ENCODE measurements around the gene BPGM. TPM values are rescaled to one million over a fixed set of nuclear protein-coding genes. Genes with fewer than 3 reads are reported as not detected.
"Not testable (repeated sequence)": the region's sequence is repeated elsewhere in the genome, so short reads cannot be mapped to it uniquely, and the experiment has no call there.

Gene BPGM
- total RNA-seq, 4 donors from 2014 or later: 8.8 to 24.9 (median 24.0) TPM

DNA sequence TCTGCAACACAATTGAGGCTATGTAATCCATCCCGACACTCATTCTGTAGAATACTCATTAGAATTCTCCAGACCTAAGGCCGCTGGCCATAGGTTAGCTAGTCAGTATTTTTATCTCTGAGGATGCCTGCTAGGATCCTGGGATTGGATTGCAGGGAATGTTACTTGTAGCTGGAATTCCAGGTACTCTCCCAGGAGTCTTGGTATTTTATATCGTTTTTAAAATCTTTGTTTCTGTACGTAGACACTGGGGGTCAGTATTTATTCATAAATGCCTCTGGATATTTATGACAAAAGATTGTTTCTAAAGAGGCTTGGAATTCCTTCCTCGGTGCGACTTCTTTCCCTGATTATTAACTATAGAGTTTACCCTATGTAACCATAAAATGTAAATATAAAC, 40.1 kb downstream of the BPGM start:
- no peak overlapping the region for H3K4me3 ChIP-seq
- no peak for DNase-seq (ENCODE audit: low spot score in 2 of 2)
- TF ChIP-seq EP300 (IDR thresholded peaks at IDR 0.05): no peak
- TF ChIP-seq CTCF (IDR thresholded peaks at IDR 0.05): peak; percentile 16 to 72 (median 41)
- no peaks in the 10 kb centered on the region for H3K27me3 ChIP-seq
- H3K27ac ChIP-seq: no peak overlapping the region
- WGBS, 2 donors: 13 to 16% methylated on average over 6 of the region's 6 CpGs
- no peaks in the 10 kb centered on the region for H3K36me3 ChIP-seq
- peaks cover 0 to 38% (median 16%) of the 10 kb centered on the region in 4 donors for H3K4me1 ChIP-seq
- H3K9me3 ChIP-seq: no peaks in the 10 kb centered on the region

- 35 to 48% methylated on average over 5 of the region's 5 CpGs for WGBS, 2 donors
- H3K4me1 ChIP-seq: peaks cover 0 to 65% (median 27%) of the 10 kb centered on the region in 4 donors
- peak overlapping the region in 2 of 4 donors; percentile 14 to 37 for H3K4me3 ChIP-seq
Observed at GRCh38 chr7:134689550-134689949, 42.9 kb downstream of the BPGM start.

DNA sequence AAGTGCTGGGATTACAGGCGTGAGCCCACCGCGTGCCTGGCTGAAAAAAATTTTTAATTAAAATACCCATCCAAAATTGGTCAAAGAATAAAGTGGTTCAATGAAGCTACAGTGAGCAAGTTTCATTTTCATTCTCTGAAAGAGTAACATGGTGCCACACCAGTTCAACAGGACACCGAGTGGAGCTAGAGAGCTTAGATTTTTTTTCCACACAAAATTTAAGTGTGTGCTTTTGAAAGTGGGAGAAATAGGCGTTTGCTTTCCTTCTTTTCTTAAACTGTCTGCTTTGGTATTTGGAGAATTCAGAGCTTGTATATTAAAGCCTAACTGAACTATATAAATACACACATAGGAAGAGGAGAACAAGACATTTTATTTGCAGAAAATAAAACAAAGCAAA, 43.4 kb downstream of the BPGM start:
- Histone ChIP-seq H3K4me3 (peak overlapping the region in 2 of 4 donors; percentile 14 to 37), H3K36me3 (no peaks in the 10 kb centered on the region), H3K27ac (peak overlapping the region; percentile 64 to 92 (median 78)), H3K4me1 (peaks cover 0 to 70% (median 27%) of the 10 kb centered on the region in 4 donors), H3K9me3 (no peaks in the 10 kb centered on the region), H3K27me3 (no peaks in the 10 kb centered on the region)
- 23 to 24% methylated on average over 5 of the region's 5 CpGs for WGBS, 2 donors
- TF ChIP-seq CTCF (IDR thresholded peaks at IDR 0.05): peak; percentile 33 to 82 (median 66)
- no peak for TF ChIP-seq POLR2A (IDR thresholded peaks at IDR 0.05)
- DNase-seq (ENCODE audit: low spot score in 2 of 2): no peak

More at GRCh38 chr7:134689550-134689949, 42.9 kb downstream of the BPGM start:
- H3K27ac ChIP-seq: peak overlapping the region; percentile 46 to 92 (median 78)
- H3K36me3 ChIP-seq; DNase-seq (ENCODE audit: low spot score in 2 of 2); H3K27me3 ChIP-seq; H3K9me3 ChIP-seq: not testable (repeated sequence)

DNA sequence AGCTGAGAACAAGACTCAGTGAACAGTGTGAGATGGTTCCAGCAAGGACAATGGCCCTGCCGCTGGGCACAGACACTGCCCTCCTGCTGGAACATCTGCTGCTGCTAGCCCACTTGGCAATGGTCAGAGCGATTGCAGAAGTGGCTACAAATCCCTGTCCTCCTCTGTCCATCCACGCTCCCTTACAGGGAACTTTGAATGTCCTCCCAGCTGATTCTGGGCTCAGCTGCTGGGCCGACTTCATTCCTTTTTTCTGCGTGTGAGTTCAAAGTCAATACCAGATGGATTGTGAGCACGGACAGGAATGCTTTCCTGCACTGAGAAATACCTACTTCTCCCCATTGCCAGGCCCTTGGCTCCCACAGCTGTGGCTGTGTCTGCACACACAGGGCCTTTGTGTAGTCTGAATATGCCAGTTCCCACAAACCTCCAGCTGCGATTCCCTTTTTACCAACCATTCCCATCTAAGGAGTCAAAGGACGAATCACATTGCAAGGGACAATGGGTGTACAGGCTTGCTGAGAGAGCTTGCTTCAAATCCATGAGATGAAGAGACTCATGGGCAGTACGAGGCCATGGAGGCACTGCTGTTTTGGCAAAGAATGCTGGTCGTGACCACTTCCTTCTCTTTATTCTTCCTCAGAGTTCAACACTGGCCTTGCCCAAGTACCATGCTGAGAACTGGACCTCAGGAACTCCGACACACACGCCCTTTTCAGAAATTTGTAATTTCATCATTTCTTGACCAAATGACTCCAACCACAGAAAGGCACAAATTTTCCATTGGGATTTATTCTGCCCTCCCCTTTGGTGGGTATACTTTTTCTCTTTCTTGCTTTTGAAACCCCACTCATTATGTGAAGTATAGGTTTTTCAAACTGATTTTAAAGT, 44.2 kb downstream of the BPGM start:
- no peaks in the 10 kb centered on the region for H3K9me3 ChIP-seq
- no peak overlapping the region for H3K4me3 ChIP-seq
- 46 to 48% methylated on average over 12 of the region's 12 CpGs for WGBS, 2 donors
- H3K27me3 ChIP-seq: no peaks in the 10 kb centered on the region
- no peak for TF ChIP-seq CTCF (IDR thresholded peaks at IDR 0.05)
- no peak for TF ChIP-seq POLR2A (IDR thresholded peaks at IDR 0.05)
- TF ChIP-seq EP300 (IDR thresholded peaks at IDR 0.05): peak in 1 of 2 donors; percentile 52
- peaks cover 0 to 78% (median 29%) of the 10 kb centered on the region in 4 donors for H3K4me1 ChIP-seq
- no peak for DNase-seq (ENCODE audit: low spot score in 2 of 2)
- H3K27ac ChIP-seq: peak overlapping the region; percentile 64 to 92 (median 78)
- H3K36me3 ChIP-seq: no peaks in the 10 kb centered on the region

DNA sequence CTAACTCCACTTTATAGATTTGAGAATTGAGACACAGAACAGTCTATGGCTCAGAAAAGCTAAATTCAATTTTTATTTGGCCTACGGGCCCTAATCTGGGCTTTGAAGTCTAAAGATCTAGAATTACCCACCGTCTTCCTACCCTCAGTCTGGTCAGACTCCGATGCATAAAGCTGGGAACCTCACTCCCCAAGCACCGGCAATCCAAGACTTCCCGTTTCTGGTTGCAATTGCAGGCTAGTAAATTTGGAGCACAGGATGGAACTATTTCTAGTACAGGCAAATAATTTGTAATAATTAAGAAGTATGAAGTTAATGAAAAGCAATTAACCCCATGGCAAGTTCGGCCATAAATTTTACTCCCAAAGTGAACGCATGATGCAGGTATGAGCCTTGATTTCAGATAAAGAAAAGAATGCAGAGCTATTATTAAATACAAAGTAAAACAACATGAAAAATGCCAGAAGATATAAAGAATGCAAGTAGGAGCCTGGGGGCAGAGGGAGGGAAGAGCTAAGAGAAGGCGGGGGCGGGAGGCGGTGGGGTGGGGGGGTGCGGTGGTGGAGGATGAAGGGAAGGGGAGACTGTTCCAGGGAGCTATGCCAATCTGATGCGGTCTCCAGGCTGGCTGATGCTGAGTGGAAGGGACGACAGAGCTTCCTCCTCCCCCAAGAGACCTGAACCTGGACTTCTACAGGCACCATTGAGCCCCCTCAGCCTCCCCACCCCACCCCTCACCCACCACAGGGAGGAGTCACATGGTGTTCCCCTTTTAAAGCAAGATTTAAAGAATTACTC, 45.1 kb downstream of the BPGM start:
- H3K27me3 ChIP-seq: no peaks in the 10 kb centered on the region
- H3K9me3 ChIP-seq: no peaks in the 10 kb centered on the region
- 42 to 56% methylated on average over 13 of the region's 13 CpGs for WGBS, 2 donors
- no peak overlapping the region for H3K4me3 ChIP-seq
- no peak for DNase-seq (ENCODE audit: low spot score in 2 of 2)
- TF ChIP-seq POLR2A (IDR thresholded peaks at IDR 0.05): no peak
- no peak for TF ChIP-seq CTCF (IDR thresholded peaks at IDR 0.05)
- no peak for TF ChIP-seq EP300 (IDR thresholded peaks at IDR 0.05)
- peaks cover 0 to 81% (median 31%) of the 10 kb centered on the region in 4 donors for H3K4me1 ChIP-seq
- no peaks in the 10 kb centered on the region for H3K36me3 ChIP-seq
- H3K27ac ChIP-seq: peak overlapping the region; percentile 64 to 92 (median 78)

Measured in tibial nerve (tissue), 4 donors.